ENCODE results near the gene RAB3GAP2. TPM values are rescaled to one million over a fixed set of nuclear protein-coding genes. Genes with fewer than 3 reads are reported as not detected.
A peak's percentile ranks its signal among the peaks of the same experiment; 100 is the strongest.
"Not testable (repeated sequence)": the region's sequence is repeated elsewhere in the genome, so short reads cannot be mapped to it uniquely, and the experiment has no call there.

The RAB3GAP2 gene
- total and polyA plus RNA-seq, 2 donors (not counting 1 experiment from before 2014, with no cell fraction given): 16.9 to 70.5 TPM

DNA sequence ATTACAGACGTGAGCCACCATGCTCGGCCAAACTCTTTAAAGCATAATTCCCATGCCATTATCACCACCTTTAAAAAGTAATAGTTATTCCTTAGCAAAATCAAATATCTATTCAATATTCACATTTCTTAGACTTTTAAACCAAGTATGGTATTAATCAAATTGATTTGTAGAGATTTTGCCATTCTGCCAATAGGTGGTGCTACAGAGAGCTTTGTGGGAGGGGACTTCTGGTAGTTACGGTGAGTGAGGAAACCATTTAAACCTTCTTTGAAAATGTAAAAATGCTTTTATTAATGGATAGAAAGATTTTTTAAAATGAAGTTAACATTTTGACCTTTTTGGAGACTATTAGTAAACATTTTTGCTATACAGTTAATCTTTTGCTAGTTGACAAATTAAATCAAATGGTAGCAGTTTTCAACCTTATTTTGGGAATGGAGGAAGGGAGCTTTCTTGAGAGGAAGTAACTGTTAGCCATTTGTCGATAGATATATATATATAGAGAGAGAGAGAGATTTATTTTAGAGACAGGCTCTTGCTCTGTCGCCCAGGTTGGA, 159.0 kb downstream of the RAB3GAP2 start:
- H3K9ac ChIP-seq (ENCODE audit: low read length): no peak overlapping the region
- no peak overlapping the region for H3K27ac Mint-ChIP-seq
- ATAC-seq (ENCODE audit: low read depth): peak; percentile 43
- H3K27ac ChIP-seq (ENCODE audit: low read length in 2 of 2): no peak overlapping the region
- peaks cover 8 to 60% of the 10 kb centered on the region in 2 experiments for H3K36me3 ChIP-seq (replicated peaks in 1 of 2; ENCODE audit: control extremely low read depth in 1 of 2, control insufficient read depth in 1 of 2, extremely low read depth in 1 of 2, insufficient read depth in 2 of 2, low read length in 1 of 2)
- TF ChIP-seq, protein P1, sequence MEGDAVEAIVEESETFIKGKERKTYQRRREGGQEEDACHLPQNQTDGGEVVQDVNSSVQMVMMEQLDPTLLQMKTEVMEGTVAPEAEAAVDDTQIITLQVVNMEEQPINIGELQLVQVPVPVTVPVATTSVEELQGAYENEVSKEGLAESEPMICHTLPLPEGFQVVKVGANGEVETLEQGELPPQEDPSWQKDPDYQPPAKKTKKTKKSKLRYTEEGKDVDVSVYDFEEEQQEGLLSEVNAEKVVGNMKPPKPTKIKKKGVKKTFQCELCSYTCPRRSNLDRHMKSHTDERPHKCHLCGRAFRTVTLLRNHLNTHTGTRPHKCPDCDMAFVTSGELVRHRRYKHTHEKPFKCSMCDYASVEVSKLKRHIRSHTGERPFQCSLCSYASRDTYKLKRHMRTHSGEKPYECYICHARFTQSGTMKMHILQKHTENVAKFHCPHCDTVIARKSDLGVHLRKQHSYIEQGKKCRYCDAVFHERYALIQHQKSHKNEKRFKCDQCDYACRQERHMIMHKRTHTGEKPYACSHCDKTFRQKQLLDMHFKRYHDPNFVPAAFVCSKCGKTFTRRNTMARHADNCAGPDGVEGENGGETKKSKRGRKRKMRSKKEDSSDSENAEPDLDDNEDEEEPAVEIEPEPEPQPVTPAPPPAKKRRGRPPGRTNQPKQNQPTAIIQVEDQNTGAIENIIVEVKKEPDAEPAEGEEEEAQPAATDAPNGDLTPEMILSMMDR (IDR thresholded peaks at IDR 0.05): peak; percentile 79
- no peak for TF ChIP-seq EZH2 (IDR thresholded peaks at IDR 0.05; ENCODE audit: borderline replicate concordance, insufficient read depth, low read depth, low read length, poor library complexity, severe bottlenecking)
- H3K4me2 ChIP-seq (replicated peaks; ENCODE audit: low read depth, low read length, poor library complexity, severe bottlenecking): peak overlapping the region; percentile 19
- no CpG with 5 or more reads among the region's 5 CpGs for WGBS (ENCODE audit: insufficient coverage)
- H3K4me3 Mint-ChIP-seq: peak overlapping the region; percentile 3
- peaks cover 6% of the 10 kb centered on the region for H3K4me1 Mint-ChIP-seq
- H2AFZ ChIP-seq (ENCODE audit: insufficient read depth, low read depth, low read length, poor library complexity, severe bottlenecking): peak overlapping the region; percentile 27
- peak; percentile 58 for DNase-seq
- no peaks in the 10 kb centered on the region for H3K9me3 ChIP-seq (ENCODE audit: control extremely low read depth in 1 of 3, control insufficient read depth in 2 of 3, insufficient read depth in 1 of 3, low read length in 2 of 3)
- ChIA-PET POLR2A (no interaction called here), CTCF (interaction anchor here (0.6 to 2.2 kb wide), 14 partner anchors 8 to 664 kb away, joined by 3 to 8 read pairs (median 3); partner anchors contain the start of genes BPNT1 and IARS2)
- H3K27me3 Mint-ChIP-seq: no peaks in the 10 kb centered on the region
- no peak overlapping the region for H3K4me3 ChIP-seq (ENCODE audit: control extremely low read depth in 1 of 5, extremely low read depth in 1 of 5, insufficient read depth in 1 of 5, low read depth in 2 of 5, low read length in 4 of 5)
- peaks cover 3% of the 10 kb centered on the region for H3K79me2 ChIP-seq (ENCODE audit: control insufficient read depth, insufficient read depth, low read length)
- H3K27me3 ChIP-seq (replicated peaks in 1 of 4; ENCODE audit: control extremely low read depth in 1 of 4, control insufficient read depth in 3 of 4, insufficient read depth in 4 of 4, low read length in 3 of 4): no peaks in the 10 kb centered on the region
- H3K9me3 Mint-ChIP-seq (ENCODE audit: insufficient read depth): no peaks in the 10 kb centered on the region
- H3K4me1 ChIP-seq (ENCODE audit: control insufficient read depth in 2 of 2, insufficient read depth in 2 of 2, low read length in 2 of 2): no peaks in the 10 kb centered on the region
- intact Hi-C loops (cut with micrococcal nuclease): loop anchor here (10.0 kb wide), 1 partner anchor 662 kb away; no protein-coding TSS in a partner anchor
- no peaks in the 10 kb centered on the region for H4K20me1 ChIP-seq (ENCODE audit: control insufficient read depth, insufficient read depth, low read length, poor library complexity, severe bottlenecking)

DNA sequence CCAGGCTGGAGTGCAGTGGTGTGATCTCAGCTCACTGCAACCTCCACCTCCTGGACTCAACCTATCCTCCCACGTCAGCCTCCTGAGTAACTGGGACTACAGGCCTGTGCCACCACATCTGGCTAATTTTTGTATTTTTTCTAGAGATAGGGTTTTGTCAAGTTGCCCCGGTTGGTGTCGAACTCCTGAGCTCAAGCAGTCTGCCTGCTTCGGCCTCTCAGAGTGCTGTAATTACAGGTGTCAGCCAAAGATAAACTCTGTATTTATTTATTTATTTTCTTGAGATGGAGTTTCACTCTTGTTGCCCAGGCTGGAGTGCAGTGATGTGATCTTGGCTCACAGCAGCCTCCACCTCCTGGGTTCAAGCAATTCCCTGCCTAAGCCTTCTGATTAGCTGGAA, 159.7 kb downstream of the RAB3GAP2 start:
- H3K4me1 Mint-ChIP-seq, POLR2A ChIA-PET: not testable (repeated sequence)
- intact Hi-C loops (cut with micrococcal nuclease): loop anchor here (10.0 kb wide), 1 partner anchor 662 kb away; no protein-coding TSS in a partner anchor

DNA sequence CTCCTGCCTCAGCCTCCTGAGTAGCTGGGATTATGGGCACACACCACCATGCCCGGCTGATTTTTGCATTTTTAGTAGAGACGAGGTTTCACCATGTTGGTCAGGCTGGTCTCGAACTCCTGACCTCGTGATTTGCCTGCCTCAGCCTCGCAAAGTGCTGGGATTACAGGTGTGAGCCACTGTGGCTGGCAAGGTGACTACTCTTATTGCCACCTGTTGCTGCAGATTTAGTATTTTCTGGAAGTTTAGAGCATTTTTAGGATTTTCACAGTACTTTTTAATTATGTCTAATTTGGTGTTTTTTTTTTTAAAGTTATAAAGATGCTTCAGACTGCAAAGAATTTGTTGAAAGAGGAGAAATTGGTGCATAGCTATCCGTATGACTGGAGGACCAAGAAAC, 161.8 kb downstream of the RAB3GAP2 start:
- H3K4me1 Mint-ChIP-seq; H3K9me3 Mint-ChIP-seq (ENCODE audit: insufficient read depth); H3K27ac ChIP-seq (ENCODE audit: low read length in 2 of 2); H3K9ac ChIP-seq (ENCODE audit: low read length); H2AFZ ChIP-seq (ENCODE audit: insufficient read depth, low read depth, low read length, poor library complexity, severe bottlenecking); H3K27me3 ChIP-seq (replicated peaks in 1 of 4; ENCODE audit: control extremely low read depth in 1 of 4, control insufficient read depth in 3 of 4, insufficient read depth in 4 of 4, low read length in 3 of 4); DNase-seq; H3K4me3 ChIP-seq (ENCODE audit: control extremely low read depth in 1 of 5, extremely low read depth in 1 of 5, insufficient read depth in 1 of 5, low read depth in 2 of 5, low read length in 4 of 5); H3K4me1 ChIP-seq (ENCODE audit: control insufficient read depth in 2 of 2, insufficient read depth in 2 of 2, low read length in 2 of 2); H3K4me2 ChIP-seq (replicated peaks; ENCODE audit: low read depth, low read length, poor library complexity, severe bottlenecking); H3K27me3 Mint-ChIP-seq; H4K20me1 ChIP-seq (ENCODE audit: control insufficient read depth, insufficient read depth, low read length, poor library complexity, severe bottlenecking); H3K9me3 ChIP-seq (ENCODE audit: control extremely low read depth in 1 of 3, control insufficient read depth in 2 of 3, insufficient read depth in 1 of 3, low read length in 2 of 3); POLR2A ChIA-PET; H3K79me2 ChIP-seq (ENCODE audit: control insufficient read depth, insufficient read depth, low read length); H3K4me3 Mint-ChIP-seq; CTCF ChIA-PET; ATAC-seq (ENCODE audit: low read depth); H3K27ac Mint-ChIP-seq: not testable (repeated sequence)
- WGBS (ENCODE audit: insufficient coverage): 84% methylated on average over 6 of the region's 6 CpGs
- H3K36me3 ChIP-seq (replicated peaks in 1 of 2; ENCODE audit: control extremely low read depth in 1 of 2, control insufficient read depth in 1 of 2, extremely low read depth in 1 of 2, insufficient read depth in 2 of 2, low read length in 1 of 2): peaks cover 12 to 59% of the 10 kb centered on the region in 2 experiments
- intact Hi-C loops (cut with micrococcal nuclease): loop anchor here (10.0 kb wide), 1 partner anchor 664 kb away; no protein-coding TSS in a partner anchor

More for the DNA sequence above, 159.7 kb downstream of the RAB3GAP2 start:
- not testable (repeated sequence) for H3K79me2 ChIP-seq (ENCODE audit: control insufficient read depth, insufficient read depth, low read length); H3K9ac ChIP-seq (ENCODE audit: low read length); DNase-seq; ATAC-seq (ENCODE audit: low read depth); H3K27me3 ChIP-seq (replicated peaks in 1 of 4; ENCODE audit: control extremely low read depth in 1 of 4, control insufficient read depth in 3 of 4, insufficient read depth in 4 of 4, low read length in 3 of 4); H3K4me2 ChIP-seq (replicated peaks; ENCODE audit: low read depth, low read length, poor library complexity, severe bottlenecking); H2AFZ ChIP-seq (ENCODE audit: insufficient read depth, low read depth, low read length, poor library complexity, severe bottlenecking); H3K27me3 Mint-ChIP-seq; H3K9me3 Mint-ChIP-seq (ENCODE audit: insufficient read depth); H4K20me1 ChIP-seq (ENCODE audit: control insufficient read depth, insufficient read depth, low read length, poor library complexity, severe bottlenecking); H3K4me1 ChIP-seq (ENCODE audit: control insufficient read depth in 2 of 2, insufficient read depth in 2 of 2, low read length in 2 of 2); H3K9me3 ChIP-seq (ENCODE audit: control extremely low read depth in 1 of 3, control insufficient read depth in 2 of 3, insufficient read depth in 1 of 3, low read length in 2 of 3); H3K27ac ChIP-seq (ENCODE audit: low read length in 2 of 2); H3K4me3 ChIP-seq (ENCODE audit: control extremely low read depth in 1 of 5, extremely low read depth in 1 of 5, insufficient read depth in 1 of 5, low read depth in 2 of 5, low read length in 4 of 5); H3K4me3 Mint-ChIP-seq; H3K27ac Mint-ChIP-seq
- WGBS (ENCODE audit: insufficient coverage): 100% methylated on average over 1 of the region's 4 CpGs
- H3K36me3 ChIP-seq (replicated peaks in 1 of 2; ENCODE audit: control extremely low read depth in 1 of 2, control insufficient read depth in 1 of 2, extremely low read depth in 1 of 2, insufficient read depth in 2 of 2, low read length in 1 of 2): peaks cover 8 to 58% of the 10 kb centered on the region in 2 experiments
- CTCF ChIA-PET: interaction anchor here (0.6 to 2.2 kb wide), 14 partner anchors 8 to 664 kb away, joined by 3 to 8 read pairs (median 3); partner anchors contain the start of genes BPNT1 and IARS2

Measured in B cell (primary cell).